GM12872 (cell line): ENCODE results near the gene C11orf98.

Experiments
- TF ChIP-seq, protein P1 (sequence below): IDR thresholded peaks from 3 replicates; pipeline ENCODE4 v1.5.1; 2011; ENCODE audit warnings: low read depth, mild to moderate bottlenecking, low read length, moderate library complexity; ENCODE audit not compliant: insufficient read depth

Gene C11orf98

DNA sequence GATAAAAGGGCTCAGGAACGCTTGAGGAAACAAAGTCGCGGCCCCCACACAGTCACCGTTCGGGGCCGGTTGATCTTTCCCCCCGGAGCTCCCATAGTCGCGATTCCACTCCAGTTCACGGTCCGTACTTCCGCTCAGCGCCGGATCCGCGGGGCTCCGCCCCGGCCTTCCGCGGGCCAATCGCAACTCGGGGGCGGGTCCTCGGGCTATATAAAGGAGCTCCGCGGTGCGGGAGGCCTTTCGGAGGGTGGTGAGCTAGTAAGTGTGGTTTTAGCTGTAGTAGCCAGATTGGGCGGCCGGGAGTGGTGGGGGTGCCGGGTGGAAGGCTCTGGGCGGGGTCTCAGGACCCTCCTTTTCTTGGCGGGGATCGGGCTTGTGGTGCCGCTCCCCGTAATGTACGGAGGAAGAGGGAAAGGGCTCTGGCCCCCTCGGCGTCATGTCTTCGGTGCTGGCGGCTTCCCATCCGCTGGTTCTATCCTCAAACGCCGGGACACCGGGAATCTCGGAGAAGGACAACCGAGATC is at the start of gene C11orf98, which contains the start of gene CSKMT:
Gene C11orf98, minus strand, starts transcription at position 136 of the 524 bp plus-strand sequence. Its CDS starts 41 bp downstream, at position 95.
Gene CSKMT, plus strand, starts transcription at position 238 of the 524 bp plus-strand sequence. CDS start 568 bp downstream, outside the sequence.
- TF ChIP-seq, protein P1, sequence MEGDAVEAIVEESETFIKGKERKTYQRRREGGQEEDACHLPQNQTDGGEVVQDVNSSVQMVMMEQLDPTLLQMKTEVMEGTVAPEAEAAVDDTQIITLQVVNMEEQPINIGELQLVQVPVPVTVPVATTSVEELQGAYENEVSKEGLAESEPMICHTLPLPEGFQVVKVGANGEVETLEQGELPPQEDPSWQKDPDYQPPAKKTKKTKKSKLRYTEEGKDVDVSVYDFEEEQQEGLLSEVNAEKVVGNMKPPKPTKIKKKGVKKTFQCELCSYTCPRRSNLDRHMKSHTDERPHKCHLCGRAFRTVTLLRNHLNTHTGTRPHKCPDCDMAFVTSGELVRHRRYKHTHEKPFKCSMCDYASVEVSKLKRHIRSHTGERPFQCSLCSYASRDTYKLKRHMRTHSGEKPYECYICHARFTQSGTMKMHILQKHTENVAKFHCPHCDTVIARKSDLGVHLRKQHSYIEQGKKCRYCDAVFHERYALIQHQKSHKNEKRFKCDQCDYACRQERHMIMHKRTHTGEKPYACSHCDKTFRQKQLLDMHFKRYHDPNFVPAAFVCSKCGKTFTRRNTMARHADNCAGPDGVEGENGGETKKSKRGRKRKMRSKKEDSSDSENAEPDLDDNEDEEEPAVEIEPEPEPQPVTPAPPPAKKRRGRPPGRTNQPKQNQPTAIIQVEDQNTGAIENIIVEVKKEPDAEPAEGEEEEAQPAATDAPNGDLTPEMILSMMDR = no peak

DNA sequence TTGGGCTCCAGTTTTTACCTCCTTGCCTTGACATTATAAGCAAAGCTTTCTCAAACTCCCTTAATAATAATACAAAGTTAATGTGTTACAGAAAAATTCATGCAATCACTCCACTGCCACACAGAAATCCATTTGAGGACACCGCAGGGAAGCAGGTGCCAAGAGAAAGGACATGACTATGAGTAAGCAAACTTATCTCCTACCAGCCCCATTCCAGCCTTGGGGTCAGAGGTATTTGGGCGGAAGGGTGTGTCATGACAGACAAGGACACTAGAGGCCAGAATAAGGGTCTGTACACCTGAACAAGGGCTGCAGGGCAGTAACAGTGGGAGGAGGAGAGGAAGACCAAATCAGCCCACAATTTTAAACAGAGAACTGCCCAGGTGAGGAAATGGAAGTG is 48.3 kb upstream of the C11orf98 start:
- TF ChIP-seq, protein P1 = no peak

DNA sequence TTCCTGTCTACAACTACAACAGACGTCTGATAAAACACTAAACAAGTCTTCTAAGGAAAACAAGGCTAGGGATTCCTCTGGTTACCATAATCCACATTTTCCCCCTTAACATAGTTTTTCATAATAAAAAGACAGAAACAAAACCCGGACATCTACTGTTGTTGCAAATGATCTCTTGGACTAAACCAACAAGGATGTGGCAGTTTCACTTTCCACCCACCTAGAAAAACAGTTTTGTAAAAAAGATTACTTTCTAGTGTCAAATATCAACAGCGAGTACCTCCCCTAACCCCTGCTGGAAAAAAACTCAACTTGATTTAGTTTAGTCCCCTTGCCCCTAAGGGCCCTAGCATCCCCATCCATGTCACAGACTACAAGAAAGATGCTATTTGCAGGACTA is 47.9 kb upstream of the C11orf98 start:
- TF ChIP-seq, protein P1 = no peak

DNA sequence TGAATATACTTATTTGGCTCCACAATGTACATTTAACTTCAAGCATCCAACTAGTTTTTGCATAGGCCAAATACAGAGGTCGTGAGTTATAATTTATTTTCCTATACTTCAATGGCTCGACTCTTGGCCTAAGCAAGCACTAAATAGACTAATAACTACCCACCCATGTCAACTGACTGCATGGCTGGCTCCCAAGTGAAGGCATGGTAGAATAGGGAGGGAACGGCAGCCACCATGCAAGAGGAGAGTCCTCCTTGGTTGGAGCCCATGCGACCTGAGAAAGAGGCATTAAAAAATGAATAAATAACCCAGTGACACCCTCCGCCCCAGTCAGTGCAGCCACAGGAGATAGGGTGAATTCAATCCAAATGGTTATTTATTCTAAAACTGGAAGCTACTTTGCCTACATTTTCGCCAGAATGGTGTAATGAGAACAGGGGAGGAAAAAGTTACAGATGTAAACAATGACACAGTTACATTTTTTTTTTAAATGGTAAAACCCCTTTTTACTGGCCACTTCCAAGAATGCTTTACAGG is 47.3 kb upstream of the C11orf98 start:
- TF ChIP-seq, protein P1 = no peak

DNA sequence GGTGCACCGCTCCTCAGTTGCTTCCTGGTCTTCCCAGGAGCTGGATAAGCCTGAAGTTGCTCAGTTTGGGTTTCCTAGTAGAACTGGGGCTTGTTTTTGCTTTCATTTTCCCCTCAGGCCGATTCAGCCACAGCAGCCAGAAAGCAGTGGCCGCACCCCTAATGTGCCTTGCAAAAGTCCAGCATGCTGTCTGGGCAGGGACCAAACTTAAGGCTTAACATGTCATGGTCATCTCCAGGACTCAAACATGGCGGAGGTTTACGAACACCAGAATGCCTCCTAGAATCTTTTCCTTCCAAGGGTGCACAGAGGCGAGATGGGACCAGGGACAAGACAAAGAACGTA is 45.0 kb upstream of the C11orf98 start:
- TF ChIP-seq, protein P1 = no peak

DNA sequence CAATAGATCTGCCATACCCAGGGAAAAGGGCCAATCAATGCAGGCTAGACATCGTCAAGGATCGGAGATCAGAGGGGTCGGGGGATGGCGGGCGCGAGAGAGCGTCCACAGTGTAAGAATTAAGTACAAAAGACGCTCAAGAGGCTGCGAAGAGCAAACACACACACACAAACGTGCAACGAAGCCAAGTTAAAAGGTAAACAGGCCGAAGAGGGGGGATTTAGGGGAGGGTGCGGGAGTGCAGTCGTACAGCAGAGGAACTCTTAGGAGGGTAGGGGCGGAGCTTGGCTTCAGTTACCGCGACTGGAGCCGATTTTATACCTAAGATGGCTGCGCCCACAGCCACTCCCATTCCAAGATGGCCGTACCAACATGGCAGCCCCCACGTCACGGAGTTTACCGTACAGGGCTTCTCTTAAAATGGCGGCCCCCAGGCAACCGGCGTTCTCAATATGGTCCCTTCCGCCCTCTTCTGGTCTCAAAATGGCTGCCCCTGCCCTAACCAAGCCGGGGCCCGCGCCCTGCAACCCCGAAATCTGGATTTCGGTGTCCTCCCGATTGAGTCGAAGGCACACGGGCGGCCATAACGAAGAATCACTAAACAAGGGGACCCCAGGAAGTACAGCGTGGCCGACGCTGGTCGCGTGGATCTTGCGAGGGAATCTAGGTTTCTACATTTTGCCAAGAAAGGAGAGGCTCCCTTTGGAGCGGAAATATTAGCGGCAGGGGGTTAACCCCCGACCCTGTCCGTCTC is 44.4 kb upstream of the C11orf98 start:
- TF ChIP-seq, protein P1 = no peak

DNA sequence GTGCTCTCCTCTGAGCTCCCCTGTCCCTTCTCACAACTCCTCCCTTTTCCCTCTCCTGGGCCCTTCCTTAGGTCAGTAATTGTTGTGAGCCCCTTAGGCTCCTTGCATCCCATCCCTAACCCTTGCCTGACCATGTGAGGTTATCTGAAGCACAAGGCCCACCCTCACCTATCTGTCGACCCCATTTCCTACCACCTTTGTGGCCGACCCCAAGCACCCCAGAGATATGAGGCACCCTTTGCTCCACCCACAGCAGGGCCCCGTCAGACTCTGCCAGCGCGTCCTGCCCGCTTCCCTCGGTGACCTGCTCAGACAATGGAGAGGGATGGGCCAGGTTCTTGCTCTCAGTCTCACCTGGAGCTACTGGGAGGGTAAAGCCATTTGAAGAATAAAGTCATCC is 43.8 kb upstream of the C11orf98 start:
- TF ChIP-seq, protein P1 = no peak
